Renal cortex interstitium (tissue), 11 donors: ENCODE data around the gene TSHR. TPM values are rescaled to one million over a fixed set of nuclear protein-coding genes. Genes with fewer than 3 reads are reported as not detected.
"Not testable (repeated sequence)": the region's sequence is repeated elsewhere in the genome, so short reads cannot be mapped to it uniquely, and the experiment has no call there.

Source experiments
- DNase-seq, 11 donors: peaks; one replicate each; pipeline ENCODE4 v3.0.0-alpha.2; 2013; ENCODE audit warnings: low read depth in 9 of 11, low spot score in 4 of 11; ENCODE audit errors: extremely low read depth in 1 of 11
- polyA plus RNA-seq, 3 donors: library from polyadenylated mRNA; unstranded; fragments of 120-200 nt; gene quantifications; one replicate each; pipeline ENCODE4 v1.2.1, GENCODE V29; 2013; ENCODE audit not compliant: insufficient read length in 3 of 3

Gene TSHR
- polyA plus RNA-seq, 3 donors, result 0.16 to 0.45 (median 0.17) TPM

DNA sequence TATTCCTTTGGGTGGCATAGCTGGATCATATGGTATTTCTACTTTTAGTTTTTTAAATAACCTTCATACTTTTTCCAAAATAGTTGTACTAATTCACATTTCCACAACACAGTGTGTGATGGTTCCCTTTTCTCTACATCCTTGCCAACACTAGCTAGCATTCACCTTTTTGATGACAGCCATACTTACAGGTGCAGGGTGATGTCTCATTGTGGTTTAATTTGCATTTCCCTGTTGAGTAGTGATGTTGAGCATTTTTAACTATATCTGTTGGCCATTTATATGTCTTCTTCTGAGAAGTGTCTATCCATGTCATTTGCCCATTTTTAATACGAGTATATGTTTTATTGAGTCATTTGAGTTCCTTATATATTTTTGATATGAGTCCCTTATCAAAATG lies 96.1 kb downstream of the TSHR start:
- DNase-seq, result no peak

DNA sequence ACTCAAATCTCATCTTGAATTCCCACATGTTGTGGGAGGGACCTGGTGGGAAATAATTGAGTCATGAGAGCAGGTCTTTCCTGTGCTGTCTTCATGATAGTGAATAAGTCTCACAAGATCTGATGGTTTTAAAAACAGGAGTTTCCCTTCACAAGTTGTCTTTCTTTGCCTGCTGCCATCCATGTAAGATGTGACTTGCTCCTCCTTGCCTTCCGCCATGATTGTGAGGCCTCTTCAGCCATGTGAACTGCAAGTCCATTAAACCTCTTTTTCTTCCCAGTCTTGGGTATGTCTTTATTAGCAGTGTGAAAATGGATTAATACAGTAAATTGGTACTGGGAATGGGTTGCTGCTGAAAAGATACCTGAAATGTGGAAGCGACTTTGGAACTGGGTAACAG lies 98.6 kb downstream of the TSHR start:
- DNase-seq, result not testable (repeated sequence)

DNA sequence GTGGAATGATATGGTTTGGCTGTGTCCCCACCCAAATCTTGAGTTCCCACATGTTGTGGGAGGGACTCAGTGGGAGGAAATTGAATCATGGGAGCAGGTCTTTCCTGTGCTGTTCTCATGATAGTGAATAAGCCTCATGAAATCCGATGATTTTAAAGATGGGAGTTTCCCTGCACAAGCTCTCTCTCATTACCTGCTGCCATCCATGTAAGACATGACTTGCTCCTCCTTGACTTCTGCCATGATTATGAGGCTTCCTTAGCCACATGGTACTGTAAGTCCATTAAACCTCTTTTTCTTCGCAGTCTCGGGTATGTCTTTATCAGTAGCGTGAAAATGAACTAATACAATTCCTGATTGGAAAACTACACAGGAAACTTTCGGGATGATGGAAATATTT lies 100.5 kb downstream of the TSHR start:
- DNase-seq, result no peak

DNA sequence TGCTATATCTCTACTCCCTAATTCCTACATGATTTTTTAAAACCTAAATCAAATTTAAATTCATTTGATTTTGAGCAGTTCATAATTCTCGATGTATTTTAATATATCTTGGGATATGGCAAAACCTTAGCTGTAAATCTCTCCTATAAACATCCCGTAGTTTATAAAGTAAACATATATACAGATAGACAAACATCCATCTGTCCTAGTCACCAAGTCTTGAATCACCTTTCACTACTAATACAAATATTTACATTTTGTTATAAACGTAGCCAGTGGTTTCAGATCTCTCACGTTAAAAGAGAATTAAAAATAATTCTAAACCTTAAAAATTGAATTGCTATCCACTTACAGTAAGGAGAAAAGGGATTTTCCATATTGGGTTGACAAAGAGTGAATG lies 107.0 kb downstream of the TSHR start:
- DNase-seq, result no peak

DNA sequence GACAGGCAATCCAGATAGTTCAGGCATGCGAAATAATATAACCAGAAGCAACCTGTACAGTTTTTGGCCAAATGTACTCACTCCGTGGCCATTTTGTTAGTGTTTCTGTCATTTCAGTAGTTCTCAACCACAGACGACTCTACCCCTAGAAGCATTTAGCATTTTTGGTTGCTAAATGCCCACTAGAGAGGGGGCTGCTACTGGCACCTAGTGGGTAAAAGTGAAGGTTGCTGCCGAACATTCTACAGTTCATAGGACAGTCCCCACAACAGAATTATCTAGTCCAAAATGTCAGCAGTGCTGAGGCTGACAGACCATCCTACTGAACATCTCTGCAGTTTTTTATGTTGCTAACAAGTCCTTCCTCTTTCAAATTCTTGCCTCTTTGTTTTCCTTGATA lies 107.4 kb downstream of the TSHR start:
- DNase-seq, result peak in 4 of 11 donors; percentile 1 to 3 (median 2)

DNA sequence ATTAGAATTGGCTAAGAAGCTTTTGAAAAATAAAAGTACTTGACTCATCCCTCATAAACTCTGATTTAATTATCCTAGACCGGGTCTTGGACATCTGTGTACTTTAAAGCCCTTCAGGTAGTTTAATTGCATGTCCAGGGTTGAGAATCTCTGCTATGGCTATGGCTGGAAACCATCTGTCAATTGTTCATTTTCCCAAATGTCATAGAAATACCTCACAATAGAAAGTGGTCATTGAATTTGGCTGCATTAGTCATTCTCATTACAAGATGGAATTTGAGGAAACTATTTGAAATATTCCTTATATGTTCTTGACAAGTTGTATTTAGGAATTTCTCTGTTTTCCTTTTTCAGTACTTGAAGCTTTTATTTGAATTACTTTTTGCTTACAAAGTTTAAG lies 111.3 kb downstream of the TSHR start:
- DNase-seq, result no peak

DNA sequence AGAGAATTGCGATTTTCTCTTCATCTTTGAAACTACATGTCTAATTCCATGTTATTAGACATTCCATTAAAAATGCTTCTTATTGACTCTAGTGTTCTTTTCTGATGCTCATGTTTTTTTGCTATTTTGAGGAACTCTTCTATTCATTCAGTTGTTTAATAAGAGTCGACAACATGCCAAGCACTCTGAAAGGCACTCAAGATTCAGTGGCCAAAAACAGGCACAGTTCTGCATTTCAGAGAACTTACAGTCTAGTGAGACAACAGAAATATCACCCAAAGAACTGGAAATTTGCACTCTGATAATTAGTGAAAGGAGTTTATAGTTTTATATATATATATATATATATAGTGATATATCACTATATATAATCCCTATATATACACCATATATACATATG lies 111.7 kb downstream of the TSHR start:
- DNase-seq, result no peak

DNA sequence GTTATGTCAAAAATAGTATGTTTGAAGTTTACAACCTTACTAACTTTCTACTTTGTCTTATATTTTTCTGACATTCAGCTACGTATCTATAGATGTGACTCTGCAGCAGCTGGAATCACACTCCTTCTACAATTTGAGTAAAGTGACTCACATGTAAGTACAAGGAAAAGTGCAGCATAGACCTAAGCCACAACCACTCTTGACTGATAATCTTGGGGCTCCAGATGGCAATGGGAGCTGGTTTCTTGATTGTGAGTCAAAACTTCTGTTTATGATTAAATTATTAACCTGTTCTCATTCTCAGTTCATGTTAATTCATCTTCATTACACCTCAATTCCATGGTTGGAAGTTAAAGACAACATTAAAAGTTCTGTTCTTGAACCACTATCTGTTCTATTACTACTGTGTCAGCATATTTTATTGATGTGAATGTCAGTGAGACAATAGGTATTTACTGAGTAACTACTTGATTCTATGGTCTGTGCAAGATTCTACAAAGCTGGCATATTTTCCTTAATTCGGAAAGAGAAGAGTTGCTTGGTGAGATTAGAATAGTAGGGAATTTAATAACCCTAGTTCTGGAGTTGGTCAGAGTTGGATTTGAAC lies 112.9 kb downstream of the TSHR start:
- DNase-seq, result no peak

DNA sequence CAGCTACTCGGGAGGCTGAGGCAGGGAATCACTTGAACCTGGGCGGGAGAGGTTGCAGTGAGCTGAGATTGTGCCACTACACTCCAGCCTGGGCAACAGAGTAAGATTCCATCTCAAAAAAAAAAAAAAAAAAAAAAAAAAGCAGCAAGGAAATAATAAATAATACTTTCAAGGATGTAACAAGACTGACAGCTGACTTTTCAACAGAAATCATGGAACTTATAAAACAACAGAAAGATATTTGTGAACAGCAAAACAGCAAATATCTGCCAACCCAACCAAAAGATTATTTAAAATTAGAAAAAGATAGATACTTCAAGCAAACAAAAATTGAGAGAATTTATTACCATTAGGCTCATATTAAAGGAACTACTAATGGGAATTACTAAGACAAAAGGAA lies 115.1 kb downstream of the TSHR start:
- DNase-seq, result no peak

DNA sequence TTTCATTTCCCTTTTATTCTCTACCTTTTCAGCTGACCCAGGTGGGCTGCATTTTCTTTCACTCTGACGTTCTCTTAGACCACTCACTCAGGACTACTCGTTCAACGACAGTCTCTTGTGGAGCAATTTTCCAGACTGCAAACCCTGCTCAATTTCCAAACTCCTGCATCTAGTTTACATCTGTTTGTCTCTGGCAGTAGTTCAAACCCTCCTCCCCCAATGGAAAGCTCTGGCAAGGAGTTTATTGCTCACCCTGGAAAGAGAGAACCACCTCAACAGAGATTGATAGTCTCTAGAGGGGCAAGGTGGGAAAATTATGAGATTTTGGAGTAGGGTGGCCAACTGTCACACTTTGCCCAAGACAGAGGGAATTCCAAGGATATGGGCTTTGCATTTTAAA lies 130.2 kb downstream of the TSHR start:
- no peak for DNase-seq

DNA sequence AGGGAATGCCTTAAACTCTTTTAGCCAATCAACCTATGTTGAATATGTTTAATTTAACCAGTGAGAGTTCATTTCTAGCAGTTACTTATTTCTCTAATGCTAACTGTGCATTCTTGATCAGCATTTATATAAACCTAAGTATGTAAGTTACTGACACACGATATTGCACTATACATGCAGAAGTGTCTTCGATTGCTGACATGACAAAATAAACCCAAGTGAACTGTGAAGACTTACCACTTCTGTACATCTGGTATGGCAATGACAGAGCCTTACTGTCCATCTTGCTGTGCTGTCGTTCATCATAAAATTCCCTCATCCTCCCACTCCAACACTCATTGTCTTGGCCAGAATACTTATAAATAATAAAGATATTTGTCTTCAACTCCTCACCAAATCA lies 131.8 kb downstream of the TSHR start:
- DNase-seq, result no peak

DNA sequence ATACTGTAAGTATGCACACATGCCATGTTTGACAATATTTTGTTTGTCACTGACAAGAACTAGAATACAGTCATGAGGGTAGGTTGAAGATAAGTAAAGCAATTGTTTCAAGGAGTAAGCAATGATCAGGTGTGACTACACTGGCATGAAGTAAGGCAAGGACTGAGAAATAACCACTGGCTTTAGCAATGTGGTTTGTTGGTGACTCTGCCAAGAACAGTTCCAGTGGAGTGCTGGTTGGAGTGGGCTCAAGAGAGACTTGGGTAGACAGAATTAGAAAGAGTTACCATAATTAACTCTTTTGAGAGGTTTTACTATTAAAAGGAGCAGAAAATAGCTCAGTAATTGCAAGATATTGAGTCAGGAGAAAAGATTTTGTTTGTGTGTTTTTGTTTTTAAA lies 135.7 kb downstream of the TSHR start:
- DNase-seq, result no peak

DNA sequence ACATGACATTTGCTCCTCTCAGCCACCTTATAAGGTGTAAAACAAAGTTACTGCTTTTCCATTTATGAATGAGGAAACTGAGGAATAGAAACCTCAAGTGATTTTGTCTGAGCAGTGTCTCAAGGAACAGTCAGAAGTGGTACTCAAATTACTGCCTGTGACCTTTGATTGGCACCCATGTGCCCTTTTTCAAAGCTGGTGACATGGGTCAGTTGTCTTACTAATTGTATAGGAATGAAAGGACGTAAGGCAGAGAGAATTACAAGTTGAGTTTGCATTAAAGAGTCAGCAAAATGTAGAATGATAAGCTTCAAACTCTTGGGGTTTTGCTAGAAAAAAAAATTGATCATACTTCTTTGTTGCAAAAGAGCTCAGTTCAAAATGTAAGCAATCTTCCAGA lies 136.2 kb downstream of the TSHR start:
- DNase-seq, result no peak

DNA sequence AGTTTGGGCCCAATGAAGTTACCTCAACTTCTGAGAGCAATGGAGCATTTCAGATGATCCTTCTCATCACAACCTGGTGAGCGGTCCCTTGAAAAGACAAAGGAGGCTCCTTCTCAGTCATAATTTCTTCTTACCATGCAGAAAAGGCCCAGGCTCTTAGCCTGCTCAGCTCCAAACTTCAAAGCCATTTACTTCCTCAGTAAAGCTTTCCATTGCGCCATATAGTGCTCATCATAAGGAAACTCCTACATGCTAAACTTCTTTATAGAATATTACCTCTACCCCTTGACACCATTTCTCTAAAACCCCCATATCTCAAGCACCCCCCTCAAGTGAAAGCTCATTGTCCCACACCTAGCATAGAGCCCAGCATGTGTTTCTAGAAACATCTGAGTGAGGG lies 138.2 kb downstream of the TSHR start:
- DNase-seq, result no peak

DNA sequence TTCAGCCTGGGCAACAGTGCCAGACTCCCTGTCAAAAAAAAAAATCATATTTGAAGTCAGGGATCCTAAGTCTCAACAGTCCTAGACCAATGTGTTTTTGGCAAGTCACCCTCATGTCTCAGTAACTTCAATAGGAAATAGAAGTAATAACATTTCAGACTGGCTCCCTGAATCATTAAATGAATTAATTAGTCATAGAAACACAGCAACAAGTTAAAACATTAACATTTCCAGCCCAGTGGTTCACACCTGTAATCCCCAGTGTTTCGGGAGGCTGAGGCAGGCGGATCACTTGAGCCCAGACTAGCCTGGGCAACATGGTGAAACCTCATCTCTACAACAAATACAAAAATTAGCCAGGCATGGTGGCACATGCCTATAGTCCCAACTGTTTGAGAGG lies 140.1 kb downstream of the TSHR start:
- DNase-seq, result no peak

DNA sequence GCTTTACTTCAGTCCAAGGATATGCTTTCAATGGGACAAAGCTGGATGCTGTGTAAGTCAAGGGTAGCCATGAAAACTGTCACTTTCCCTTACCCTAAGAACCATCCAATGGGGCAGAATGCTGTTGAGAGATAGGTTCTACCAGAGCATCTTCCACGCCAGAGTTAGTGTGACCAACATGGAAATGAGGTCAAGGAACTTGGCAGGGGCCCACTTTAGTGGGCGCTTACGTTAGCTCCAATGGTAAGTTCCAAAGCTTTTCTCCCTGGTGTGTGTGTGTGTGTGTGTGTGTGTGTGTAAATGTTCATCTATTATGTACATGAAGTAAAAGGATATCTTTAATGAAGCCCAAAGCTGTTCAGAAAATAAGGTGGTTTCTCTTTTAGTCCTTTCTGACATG lies 141.2 kb downstream of the TSHR start:
- DNase-seq, result no peak

DNA sequence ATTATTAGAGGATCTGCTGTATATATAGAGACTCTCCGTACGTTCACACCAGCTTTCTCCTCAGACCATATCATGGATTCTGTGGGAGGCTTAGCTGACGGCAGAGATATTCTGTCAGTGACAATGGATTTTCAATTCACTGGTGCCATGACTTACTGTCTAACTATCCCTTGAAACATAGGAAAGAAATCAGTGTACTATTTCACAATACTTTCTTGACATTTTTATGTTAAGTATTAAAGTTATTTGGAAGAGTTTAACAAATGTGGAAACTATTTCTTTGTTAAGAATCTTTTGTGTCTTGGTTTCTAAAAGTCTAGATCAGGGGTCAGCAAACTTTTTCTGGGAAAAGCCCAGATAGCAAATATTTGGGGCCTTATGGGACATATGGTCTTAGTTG lies 146.8 kb downstream of the TSHR start:
- DNase-seq, result no peak

DNA sequence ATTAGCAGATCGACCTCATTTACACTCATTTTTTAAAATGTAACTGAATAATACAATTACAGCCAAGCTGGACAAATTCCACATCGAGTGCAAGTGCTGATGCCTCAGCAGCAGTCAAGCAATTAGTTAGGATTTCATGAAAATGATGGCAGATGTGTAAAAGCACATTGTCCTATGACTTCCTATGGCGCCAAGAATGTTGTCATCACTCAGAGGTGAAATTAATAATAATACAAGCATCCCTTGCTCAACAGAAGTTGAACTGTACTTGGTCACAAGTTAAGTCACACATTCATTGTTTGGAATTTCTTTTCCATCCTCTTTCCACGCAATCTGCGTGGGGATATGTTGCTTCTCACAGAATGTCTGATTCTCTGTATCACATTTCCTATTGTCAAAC lies 148.0 kb downstream of the TSHR start:
- DNase-seq, result no peak

DNA sequence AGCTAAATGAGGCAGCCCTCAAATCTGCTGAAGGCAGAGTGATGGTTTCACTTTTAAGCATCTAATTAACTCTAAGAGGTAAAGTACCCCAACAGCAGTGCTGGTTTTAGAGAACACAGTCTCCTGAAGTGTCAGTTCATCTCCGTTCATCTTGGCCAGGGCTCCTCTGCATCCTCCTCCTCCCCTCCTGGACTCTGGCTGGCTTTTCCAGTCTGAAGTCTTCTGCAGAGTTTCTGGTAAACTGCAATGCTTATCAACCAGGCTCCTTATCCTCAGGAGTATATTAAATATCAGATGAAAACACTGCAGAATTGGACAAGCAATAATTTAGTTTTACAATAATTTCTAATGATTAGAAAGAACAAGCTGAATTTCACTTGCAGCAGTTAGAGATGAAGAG lies 150.0 kb downstream of the TSHR start:
- DNase-seq, result no peak

DNA sequence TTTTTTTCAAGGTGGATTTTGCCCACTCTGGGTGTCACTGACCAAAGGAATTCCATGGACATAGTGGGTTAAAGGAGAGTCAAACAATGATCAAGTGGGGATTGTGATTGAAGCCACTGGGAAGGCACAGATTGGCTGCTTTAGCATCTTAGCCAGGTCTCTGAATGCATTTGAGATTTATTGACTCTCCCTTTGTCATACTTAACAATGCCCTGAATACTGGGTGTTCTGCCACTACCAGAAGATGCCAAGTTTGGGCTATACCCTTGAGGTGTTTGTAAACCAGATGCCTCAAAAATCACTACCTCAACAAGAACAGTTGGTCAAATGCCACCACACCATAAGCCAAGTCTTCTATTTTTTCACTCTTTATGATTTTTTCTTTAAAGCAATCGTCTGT lies 150.5 kb downstream of the TSHR start:
- no peak for DNase-seq

DNA sequence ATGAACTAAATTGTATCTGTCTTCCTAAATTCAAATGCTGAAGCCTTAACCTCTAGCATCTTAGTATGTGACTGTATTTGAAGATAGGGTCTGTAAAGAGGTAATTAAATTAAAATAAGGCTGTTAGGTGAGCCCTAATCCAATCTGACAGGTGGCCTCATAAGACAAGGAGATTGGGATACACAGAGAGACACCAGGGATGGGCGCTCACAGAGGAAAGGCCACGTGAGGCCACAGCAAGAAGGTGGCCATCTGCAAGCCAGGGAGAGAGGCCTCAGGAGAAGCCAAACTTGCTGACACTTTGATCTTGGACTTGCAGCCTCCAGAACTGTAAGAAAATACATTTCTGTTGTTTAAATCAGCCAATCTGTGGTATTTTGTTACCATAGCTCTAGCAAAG lies 154.8 kb downstream of the TSHR start:
- DNase-seq, result no peak

DNA sequence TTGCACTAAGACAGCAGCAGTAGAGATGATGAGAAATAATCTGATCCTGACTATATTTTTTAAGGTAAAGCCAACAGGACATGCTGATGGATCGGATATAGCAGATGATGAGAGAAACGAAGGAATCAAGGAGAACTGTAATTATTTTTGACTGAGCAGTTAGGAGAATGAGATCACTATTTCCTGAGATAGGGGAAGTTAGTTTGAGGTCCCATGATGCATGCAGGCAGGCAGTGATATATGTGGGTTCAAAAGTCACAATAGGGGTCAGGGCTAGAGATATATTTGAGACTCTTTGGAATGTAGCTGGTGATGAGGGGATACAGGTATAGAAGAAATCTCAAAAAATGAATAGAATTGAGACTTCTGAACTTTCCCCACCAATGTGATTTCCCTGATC lies 157.8 kb downstream of the TSHR start:
- DNase-seq, result no peak
